ENCODE measurements around the gene DDRGK1. TPM values are rescaled to one million over a fixed set of nuclear protein-coding genes. Genes with fewer than 3 reads are reported as not detected.

The DDRGK1 gene
- total and polyA plus RNA-seq, 4 donors = 16.8 to 72.4 (median 48.5) TPM

GRCh38 chr20:3222635-3223600 lies 18.4 kb upstream of the DDRGK1 start:
- 82% methylated on average over 25 of the region's 25 CpGs for WGBS
- H3K4me1 ChIP-seq (ENCODE audit: control insufficient read depth in 4 of 4, insufficient read depth in 4 of 4, low read length in 3 of 4) = peaks cover 0 to 6% (median 2%) of the 10 kb centered on the region in 4 donors
- no peak for TF ChIP-seq MAX (IDR thresholded peaks at IDR 0.05)
- no peak for TF ChIP-seq SP1 (IDR thresholded peaks at IDR 0.05)
- no peak for TF ChIP-seq TAF1 (conservative IDR thresholded peaks at IDR 0.05)
- no peak for TF ChIP-seq FOXA2 (IDR thresholded peaks at IDR 0.05)
- TF ChIP-seq RXRA (IDR thresholded peaks at IDR 0.05) = no peak
- TF ChIP-seq GABPA (IDR thresholded peaks at IDR 0.05 in 1 of 2, conservative IDR thresholded peaks at IDR 0.05 in 1 of 2) = no peak
- no peak for TF ChIP-seq REST (IDR thresholded peaks at IDR 0.05)
- no peak for TF ChIP-seq FOXA1 (IDR thresholded peaks at IDR 0.05)
- no peak for TF ChIP-seq JUND (IDR thresholded peaks at IDR 0.05)
- no peak for TF ChIP-seq CTCF (IDR thresholded peaks at IDR 0.05; ENCODE audit: low read depth, low read length, missing input control)
- TF ChIP-seq ATF3 (IDR thresholded peaks at IDR 0.05) = no peak
- no peak for TF ChIP-seq EGR1 (IDR thresholded peaks at IDR 0.05; ENCODE audit: low read depth in 2 of 2)
- TF ChIP-seq RAD21 (IDR thresholded peaks at IDR 0.05) = no peak
- TF ChIP-seq ZBTB33 (IDR thresholded peaks at IDR 0.05) = no peak
- TF ChIP-seq HNF4G (IDR thresholded peaks at IDR 0.05) = no peak
- H3K9ac ChIP-seq (ENCODE audit: low read depth in 1 of 2, low read length in 2 of 2) = no peak overlapping the region
- no peaks in the 10 kb centered on the region for H3K9me3 ChIP-seq (ENCODE audit: control insufficient read depth in 4 of 4, low read length in 3 of 4)
- no peak overlapping the region for H3K4me3 ChIP-seq (ENCODE audit: low read depth in 1 of 3, low read length in 3 of 3)
- no peak overlapping the region for H3K27ac ChIP-seq (ENCODE audit: low read depth in 1 of 2, low read length in 2 of 2)
- peaks cover 2 to 17% (median 12%) of the 10 kb centered on the region in 4 donors for H3K36me3 ChIP-seq (ENCODE audit: control insufficient read depth in 4 of 4, insufficient read depth in 3 of 4, low read depth in 1 of 4, low read length in 3 of 4)
- no peaks in the 10 kb centered on the region for H3K27me3 ChIP-seq (ENCODE audit: control insufficient read depth in 4 of 4, insufficient read depth in 4 of 4, low read length in 3 of 4)
- peak; percentile 65 for DNase-seq (ENCODE audit: low spot score)

All from liver (tissue), 9 donors.